ENCODE results near the gene OR51A4. TPM values are rescaled to one million over a fixed set of nuclear protein-coding genes. Genes with fewer than 3 reads are reported as not detected.
"Not testable (repeated sequence)": the region's sequence is repeated elsewhere in the genome, so short reads cannot be mapped to it uniquely, and the experiment has no call there.

OR51A4 gene
- total RNA-seq = under 0.01 TPM

GRCh38 chr11:4947505-4947904 is at the start of gene OR51A4:
Gene OR51A4 (minus strand): TSS chr11:4947605. CDS start chr11:4947100, 505 bp downstream.
- DNase-seq (ENCODE audit: low read depth in 2 of 3, low spot score in 2 of 3) = no peak

- DNase-seq (ENCODE audit: low read depth in 2 of 3, low spot score in 2 of 3) = no peak
Observed at GRCh38 chr11:4994551-4994950, 47.1 kb upstream of the OR51A4 start, which contains the start of gene OR51L1. Gene OR51L1 (plus strand): TSS chr11:4994851. CDS start chr11:4998983, 4,132 bp downstream.

GRCh38 chr11:4991060-4991459 is 43.7 kb upstream of the OR51A4 start:
- DNase-seq (ENCODE audit: low read depth in 2 of 3, low spot score in 2 of 3) = no peak

- DNase-seq (ENCODE audit: low read depth in 2 of 3, low spot score in 2 of 3) = no peak
Observed at GRCh38 chr11:4983841-4984240, 36.4 kb upstream of the OR51A4 start.

- no peak for DNase-seq (ENCODE audit: low read depth in 2 of 3, low spot score in 2 of 3)
Observed at GRCh38 chr11:4982678-4983077, 35.3 kb upstream of the OR51A4 start.

GRCh38 chr11:4979036-4979435 is 31.6 kb upstream of the OR51A4 start:
- no peak for DNase-seq (ENCODE audit: low read depth in 2 of 3, low spot score in 2 of 3)

GRCh38 chr11:4975436-4975835 is 28.0 kb upstream of the OR51A4 start:
- no peak for DNase-seq (ENCODE audit: low read depth in 2 of 3, low spot score in 2 of 3)

GRCh38 chr11:4962816-4963215 is 15.4 kb upstream of the OR51A4 start:
- no peak for DNase-seq (ENCODE audit: low read depth in 2 of 3, low spot score in 2 of 3)

GRCh38 chr11:4960877-4961276 is 13.5 kb upstream of the OR51A4 start:
- no peak for DNase-seq (ENCODE audit: low read depth in 2 of 3, low spot score in 2 of 3)

GRCh38 chr11:4957396-4957795 is 10.0 kb upstream of the OR51A4 start:
- DNase-seq (ENCODE audit: low read depth in 2 of 3, low spot score in 2 of 3) = no peak

GRCh38 chr11:4955613-4956012 is 8.2 kb upstream of the OR51A4 start, which contains the start of gene OR51A2:
Gene OR51A2 (minus strand): TSS chr11:4955713. CDS start chr11:4955713, 0 bp downstream.
- DNase-seq (ENCODE audit: low read depth in 2 of 3, low spot score in 2 of 3) = not testable (repeated sequence)

GRCh38 chr11:4936745-4937144 is 10.7 kb downstream of the OR51A4 start:
- no peak for DNase-seq (ENCODE audit: low read depth in 2 of 3, low spot score in 2 of 3)

- DNase-seq (ENCODE audit: low read depth in 2 of 3, low spot score in 2 of 3) = no peak
Observed at GRCh38 chr11:4932751-4933150, 14.7 kb downstream of the OR51A4 start.

GRCh38 chr11:4926608-4927007 is 20.8 kb downstream of the OR51A4 start:
- DNase-seq (ENCODE audit: low read depth in 2 of 3, low spot score in 2 of 3) = no peak

- DNase-seq (ENCODE audit: low read depth in 2 of 3, low spot score in 2 of 3) = no peak
Observed at GRCh38 chr11:4924239-4924638, 23.2 kb downstream of the OR51A4 start, which contains the start of gene OR51G1. Gene OR51G1 (minus strand): TSS chr11:4924339. CDS start chr11:4924339, 0 bp downstream.

GRCh38 chr11:4922304-4922703 is 25.1 kb downstream of the OR51A4 start:
- DNase-seq (ENCODE audit: low read depth in 2 of 3, low spot score in 2 of 3) = no peak

- DNase-seq (ENCODE audit: low read depth in 2 of 3, low spot score in 2 of 3) = no peak
Observed at GRCh38 chr11:4921796-4922195, 25.6 kb downstream of the OR51A4 start.

GRCh38 chr11:4919250-4919649 is 28.2 kb downstream of the OR51A4 start, which contains the start of gene OR51G2:
Gene OR51G2 (minus strand): TSS chr11:4919350. CDS start chr11:4915663, 3,687 bp downstream.
- no peak for DNase-seq (ENCODE audit: low read depth in 2 of 3, low spot score in 2 of 3)

GRCh38 chr11:4916581-4916980 is 30.8 kb downstream of the OR51A4 start:
- no peak for DNase-seq (ENCODE audit: low read depth in 2 of 3, low spot score in 2 of 3)

GRCh38 chr11:4903484-4903883 is 43.9 kb downstream of the OR51A4 start, which contains the start of gene OR51A7:
Gene OR51A7 (plus strand): TSS chr11:4903783. CDS start chr11:4907370, 3,587 bp downstream.
- DNase-seq (ENCODE audit: low read depth in 2 of 3, low spot score in 2 of 3) = no peak

Data from hematopoietic multipotent progenitor cell (in vitro differentiated cells).